Hepatocyte (in vitro differentiated cells): ENCODE data around the gene AGFG2.

Experiments
- CTCF ChIP-seq: fragments of 200-600 bp; sonication (generic); IDR thresholded peaks from 2 replicates; pipeline ENCODE4 v1.5.1; 2016; ENCODE audit warnings: antibody characterized with exemption, mild to moderate bottlenecking; ENCODE audit not compliant: poor library complexity
- EZH2phosphoT487 ChIP-seq: fragments of 200-600 bp; sonication (generic); IDR thresholded peaks from one replicate; pipeline ENCODE4 v1.6.1; 2018; ENCODE audit warnings: antibody characterized with exemption, mild to moderate bottlenecking, low read depth, moderate library complexity; ENCODE audit not compliant: unreplicated experiment, severe bottlenecking

- TF ChIP-seq CTCF: no peak
- TF ChIP-seq EZH2phosphoT487: no peak
Measured at GRCh38 chr7:100544386-100544785, 5.4 kb downstream of the AGFG2 start.
